ENCODE data around the gene ARID1A.
"Not testable (repeated sequence)": the region's sequence is repeated elsewhere in the genome, so short reads cannot be mapped to it uniquely, and the experiment has no call there.

ARID1A gene

GRCh38 chr1:26723013-26723991 is 27.5 kb downstream of the ARID1A start:
- Histone ChIP-seq H3K79me2 (peaks cover 45% of the 10 kb centered on the region), H3K27ac (peak overlapping the region; percentile 32), H3K36me3 (ENCODE audit: control insufficient read depth, insufficient read depth, low read length) (no peaks in the 10 kb centered on the region), H3K4me2 (ENCODE audit: low read length) (peak overlapping the region; percentile 39), H3K9me3 (ENCODE audit: control insufficient read depth, low read length) (no peaks in the 10 kb centered on the region), H2AFZ (no peak overlapping the region), H3K4me1 (peaks cover 7% of the 10 kb centered on the region), H3K27me3 (ENCODE audit: control insufficient read depth, insufficient read depth, low read length) (no peaks in the 10 kb centered on the region), H3K9ac (no peak overlapping the region), H3K4me3 (ENCODE audit: low read depth, low read length) (peak overlapping the region; percentile 29)
- no peak for TF ChIP-seq CTCF (IDR thresholded peaks at IDR 0.05)

GRCh38 chr1:26724118-26724517 is 28.3 kb downstream of the ARID1A start:
- H3K9ac ChIP-seq: no peak overlapping the region
- H3K27ac ChIP-seq: no peak overlapping the region
- H3K4me2 ChIP-seq (ENCODE audit: low read length): peak overlapping the region; percentile 39
- H3K36me3 ChIP-seq (ENCODE audit: control insufficient read depth, insufficient read depth, low read length): no peaks in the 10 kb centered on the region
- TF ChIP-seq CTCF (IDR thresholded peaks at IDR 0.05): no peak
- no peaks in the 10 kb centered on the region for H3K9me3 ChIP-seq (ENCODE audit: control insufficient read depth, low read length)
- H3K4me1 ChIP-seq: peaks cover 7% of the 10 kb centered on the region
- H2AFZ ChIP-seq: no peak overlapping the region
- H3K27me3 ChIP-seq (ENCODE audit: control insufficient read depth, insufficient read depth, low read length): no peaks in the 10 kb centered on the region
- H3K79me2 ChIP-seq: peaks cover 45% of the 10 kb centered on the region
- H3K4me3 ChIP-seq (ENCODE audit: low read depth, low read length): no peak overlapping the region

- Histone ChIP-seq H3K79me2 (peaks cover 40% of the 10 kb centered on the region), H3K36me3 (ENCODE audit: control insufficient read depth, insufficient read depth, low read length) (no peaks in the 10 kb centered on the region), H3K4me3 (ENCODE audit: low read depth, low read length) (no peak overlapping the region), H3K9ac (no peak overlapping the region), H3K4me2 (ENCODE audit: low read length) (no peak overlapping the region), H3K27me3 (ENCODE audit: control insufficient read depth, insufficient read depth, low read length) (no peaks in the 10 kb centered on the region), H3K9me3 (ENCODE audit: control insufficient read depth, low read length) (no peaks in the 10 kb centered on the region), H2AFZ (no peak overlapping the region), H3K4me1 (peaks cover 7% of the 10 kb centered on the region), H3K27ac (no peak overlapping the region)
- TF ChIP-seq CTCF (IDR thresholded peaks at IDR 0.05): no peak
Measured at GRCh38 chr1:26724926-26725325, 29.1 kb downstream of the ARID1A start.

GRCh38 chr1:26725904-26726303 is 30.1 kb downstream of the ARID1A start:
- H3K4me3 ChIP-seq (ENCODE audit: low read depth, low read length); H3K9ac ChIP-seq; H2AFZ ChIP-seq; H3K27me3 ChIP-seq (ENCODE audit: control insufficient read depth, insufficient read depth, low read length); H3K4me1 ChIP-seq; H3K27ac ChIP-seq; H3K36me3 ChIP-seq (ENCODE audit: control insufficient read depth, insufficient read depth, low read length); H3K4me2 ChIP-seq (ENCODE audit: low read length); H3K9me3 ChIP-seq (ENCODE audit: control insufficient read depth, low read length): not testable (repeated sequence)
- H3K79me2 ChIP-seq: peaks cover 35% of the 10 kb centered on the region

GRCh38 chr1:26726784-26727183 is 31.0 kb downstream of the ARID1A start:
- no peak overlapping the region for H3K9ac ChIP-seq
- no peak overlapping the region for H2AFZ ChIP-seq
- H3K4me1 ChIP-seq: peaks cover 7% of the 10 kb centered on the region
- peaks cover 28% of the 10 kb centered on the region for H3K79me2 ChIP-seq
- TF ChIP-seq CTCF (IDR thresholded peaks at IDR 0.05): no peak
- H3K27ac ChIP-seq: no peak overlapping the region
- H3K27me3 ChIP-seq (ENCODE audit: control insufficient read depth, insufficient read depth, low read length): no peaks in the 10 kb centered on the region
- H3K4me3 ChIP-seq (ENCODE audit: low read depth, low read length): no peak overlapping the region
- no peaks in the 10 kb centered on the region for H3K9me3 ChIP-seq (ENCODE audit: control insufficient read depth, low read length)
- no peak overlapping the region for H3K4me2 ChIP-seq (ENCODE audit: low read length)
- H3K36me3 ChIP-seq (ENCODE audit: control insufficient read depth, insufficient read depth, low read length): no peaks in the 10 kb centered on the region
